SK-N-SH (cell line): Measurements from ENCODE around the gene RASA1.

Experiments
- GABPA ChIP-seq: IDR thresholded peaks from 2 replicates; pipeline ENCODE4 v1.4.0; 2012; ENCODE audit warnings: low read depth, mild to moderate bottlenecking
- NFIC ChIP-seq: IDR thresholded peaks from 2 replicates; pipeline ENCODE4 v1.4.0; 2012; ENCODE audit warnings: borderline replicate concordance
- RAD21 ChIP-seq: IDR thresholded peaks from 2 replicates; pipeline ENCODE4 v1.6.1; 2012; ENCODE audit warnings: mild to moderate bottlenecking, low read length
- RXRA ChIP-seq: IDR thresholded peaks from 2 replicates; pipeline ENCODE4 v1.4.0; 2012; ENCODE audit warnings: low read depth, mild to moderate bottlenecking, borderline replicate concordance
- TF ChIP-seq, protein P1 (sequence below): fragments of 200-600 bp; sonication (generic); IDR thresholded peaks from 2 replicates; pipeline ENCODE4 v1.6.1; 2017; ENCODE audit warnings: antibody characterized with exemption, mild to moderate bottlenecking, moderate library complexity
- TF ChIP-seq, protein P2 (sequence below): IDR thresholded peaks from 2 replicates; pipeline ENCODE4 v1.4.0; 2012; ENCODE audit warnings: low read depth
- TF ChIP-seq, protein P3 (sequence below): fragments of 150-350 bp; IDR thresholded peaks from 2 replicates; pipeline ENCODE4 v1.6.1; 2016; ENCODE audit warnings: mild to moderate bottlenecking, low read depth, low read length

DNA sequence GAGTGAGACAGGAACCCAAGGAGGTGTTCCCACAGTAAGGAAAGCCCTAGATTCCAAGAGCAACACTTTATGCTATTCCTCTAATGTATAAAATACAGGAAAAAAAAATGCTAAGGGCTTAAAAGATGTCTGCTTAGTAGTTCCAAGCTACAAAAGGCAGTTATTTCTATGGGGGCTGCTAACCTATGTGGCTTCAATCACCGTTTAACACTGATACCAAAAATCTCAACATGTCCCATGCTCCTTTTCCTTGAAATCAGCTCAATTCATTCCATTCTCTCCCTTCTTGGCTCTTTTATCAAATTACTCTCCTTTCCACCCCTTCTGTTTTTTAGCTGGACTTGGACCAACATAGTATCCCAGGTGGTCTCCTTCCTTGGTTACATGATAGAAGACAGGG is 124.5 kb downstream of the RASA1 start:
- TF ChIP-seq, protein P1, sequence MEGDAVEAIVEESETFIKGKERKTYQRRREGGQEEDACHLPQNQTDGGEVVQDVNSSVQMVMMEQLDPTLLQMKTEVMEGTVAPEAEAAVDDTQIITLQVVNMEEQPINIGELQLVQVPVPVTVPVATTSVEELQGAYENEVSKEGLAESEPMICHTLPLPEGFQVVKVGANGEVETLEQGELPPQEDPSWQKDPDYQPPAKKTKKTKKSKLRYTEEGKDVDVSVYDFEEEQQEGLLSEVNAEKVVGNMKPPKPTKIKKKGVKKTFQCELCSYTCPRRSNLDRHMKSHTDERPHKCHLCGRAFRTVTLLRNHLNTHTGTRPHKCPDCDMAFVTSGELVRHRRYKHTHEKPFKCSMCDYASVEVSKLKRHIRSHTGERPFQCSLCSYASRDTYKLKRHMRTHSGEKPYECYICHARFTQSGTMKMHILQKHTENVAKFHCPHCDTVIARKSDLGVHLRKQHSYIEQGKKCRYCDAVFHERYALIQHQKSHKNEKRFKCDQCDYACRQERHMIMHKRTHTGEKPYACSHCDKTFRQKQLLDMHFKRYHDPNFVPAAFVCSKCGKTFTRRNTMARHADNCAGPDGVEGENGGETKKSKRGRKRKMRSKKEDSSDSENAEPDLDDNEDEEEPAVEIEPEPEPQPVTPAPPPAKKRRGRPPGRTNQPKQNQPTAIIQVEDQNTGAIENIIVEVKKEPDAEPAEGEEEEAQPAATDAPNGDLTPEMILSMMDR, result no peak
- TF ChIP-seq GABPA (no peak), NFIC (no peak), RAD21 (no peak), RXRA (no peak)
- TF ChIP-seq, protein P2, sequence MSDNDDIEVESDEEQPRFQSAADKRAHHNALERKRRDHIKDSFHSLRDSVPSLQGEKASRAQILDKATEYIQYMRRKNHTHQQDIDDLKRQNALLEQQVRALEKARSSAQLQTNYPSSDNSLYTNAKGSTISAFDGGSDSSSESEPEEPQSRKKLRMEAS, result no peak
- TF ChIP-seq, protein P3, sequence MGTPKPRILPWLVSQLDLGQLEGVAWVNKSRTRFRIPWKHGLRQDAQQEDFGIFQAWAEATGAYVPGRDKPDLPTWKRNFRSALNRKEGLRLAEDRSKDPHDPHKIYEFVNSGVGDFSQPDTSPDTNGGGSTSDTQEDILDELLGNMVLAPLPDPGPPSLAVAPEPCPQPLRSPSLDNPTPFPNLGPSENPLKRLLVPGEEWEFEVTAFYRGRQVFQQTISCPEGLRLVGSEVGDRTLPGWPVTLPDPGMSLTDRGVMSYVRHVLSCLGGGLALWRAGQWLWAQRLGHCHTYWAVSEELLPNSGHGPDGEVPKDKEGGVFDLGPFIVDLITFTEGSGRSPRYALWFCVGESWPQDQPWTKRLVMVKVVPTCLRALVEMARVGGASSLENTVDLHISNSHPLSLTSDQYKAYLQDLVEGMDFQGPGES, result no peak
